Left renal pelvis (tissue), 4 donors: ENCODE results near the gene PRR29. TPM values are rescaled to one million over a fixed set of nuclear protein-coding genes. Genes with fewer than 3 reads are reported as not detected.

ENCODE experiments used
- DNase-seq, 4 donors: peaks; one replicate each; pipeline ENCODE4 v3.0.0-alpha.2; 2013; ENCODE audit warnings: low read depth in 4 of 4, low spot score in 3 of 4
- polyA plus RNA-seq, 4 donors: library from polyadenylated mRNA; unstranded; fragments of 120-200 nt; gene quantifications; one replicate each; pipeline ENCODE4 v1.2.1, GENCODE V29; 2013; ENCODE audit not compliant: insufficient read length in 4 of 4

The PRR29 gene
- 1 to 10 TPM; 1.2 to 3.9 (median 3.1) TPM for polyA plus RNA-seq

- peak in 2 of 4 donors; percentile 61 to 69 for DNase-seq
These were observed at the start of gene PRR29 for GRCh38 chr17:63998050-63998720. PRR29 (plus strand) TSS chr17:63998351; CDS start chr17:63998365, 14 bp downstream.

DNA sequence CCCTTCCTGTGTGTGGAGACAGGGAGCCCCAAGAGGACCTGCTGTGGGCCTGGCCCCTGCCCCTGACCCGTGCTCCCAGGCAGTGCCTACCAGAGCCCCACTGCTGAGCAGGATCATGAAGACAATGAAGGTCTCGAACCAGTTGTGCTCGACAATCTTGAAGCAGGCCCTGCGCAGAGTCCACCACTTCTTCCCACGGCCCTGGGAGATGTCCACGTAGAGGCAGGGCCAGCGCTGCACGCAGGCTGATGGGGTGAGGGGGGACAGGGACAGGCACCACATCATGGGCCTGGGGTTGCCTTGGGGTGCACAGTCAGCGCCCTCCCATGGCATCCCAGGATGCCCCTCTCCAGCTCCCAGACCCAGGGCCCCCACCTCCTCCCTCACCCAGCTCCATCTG is 49.6 kb upstream of the PRR29 start:
- DNase-seq = no peak

GRCh38 chr17:63949576-63950250 is 48.4 kb upstream of the PRR29 start:
- no peak for DNase-seq

- no peak for DNase-seq
These were observed 46.9 kb upstream of the PRR29 start for GRCh38 chr17:63950940-63951907.

DNA sequence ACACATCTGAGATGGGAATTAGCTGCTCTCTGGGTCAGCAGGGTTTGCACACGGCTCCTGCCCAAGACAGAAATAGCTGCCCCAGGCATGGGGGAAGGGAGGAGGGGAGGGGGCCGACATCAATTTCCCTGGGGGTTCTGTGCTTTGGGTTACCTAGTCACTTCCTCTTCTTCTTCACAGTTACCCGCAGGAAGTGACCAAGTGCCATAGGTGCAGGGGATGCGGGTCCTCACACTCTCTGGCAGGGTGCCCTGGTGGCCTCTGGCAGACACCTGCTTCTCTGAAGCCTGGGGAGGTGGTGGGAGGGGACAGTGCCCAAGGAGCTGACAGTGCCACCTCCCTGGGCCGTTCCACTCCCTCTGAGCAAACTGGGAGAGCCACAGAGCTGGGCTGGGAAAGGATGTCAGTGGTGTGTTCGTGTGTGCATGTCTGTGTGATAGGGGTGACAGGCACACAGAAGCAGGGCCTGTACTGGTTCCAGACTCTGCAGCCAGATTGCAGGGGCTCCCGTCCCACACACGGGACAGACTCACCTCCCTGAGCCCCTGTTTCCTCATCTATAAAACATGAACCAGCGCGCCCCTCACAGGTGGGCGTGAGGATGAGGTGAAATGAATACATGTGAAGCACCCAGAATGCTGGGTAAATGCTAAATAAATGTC is 43.6 kb upstream of the PRR29 start:
- DNase-seq = no peak

- DNase-seq = no peak
These were observed 42.9 kb upstream of the PRR29 start for GRCh38 chr17:63955232-63955631.

GRCh38 chr17:63955791-63956190 is 42.4 kb upstream of the PRR29 start:
- DNase-seq = no peak

DNA sequence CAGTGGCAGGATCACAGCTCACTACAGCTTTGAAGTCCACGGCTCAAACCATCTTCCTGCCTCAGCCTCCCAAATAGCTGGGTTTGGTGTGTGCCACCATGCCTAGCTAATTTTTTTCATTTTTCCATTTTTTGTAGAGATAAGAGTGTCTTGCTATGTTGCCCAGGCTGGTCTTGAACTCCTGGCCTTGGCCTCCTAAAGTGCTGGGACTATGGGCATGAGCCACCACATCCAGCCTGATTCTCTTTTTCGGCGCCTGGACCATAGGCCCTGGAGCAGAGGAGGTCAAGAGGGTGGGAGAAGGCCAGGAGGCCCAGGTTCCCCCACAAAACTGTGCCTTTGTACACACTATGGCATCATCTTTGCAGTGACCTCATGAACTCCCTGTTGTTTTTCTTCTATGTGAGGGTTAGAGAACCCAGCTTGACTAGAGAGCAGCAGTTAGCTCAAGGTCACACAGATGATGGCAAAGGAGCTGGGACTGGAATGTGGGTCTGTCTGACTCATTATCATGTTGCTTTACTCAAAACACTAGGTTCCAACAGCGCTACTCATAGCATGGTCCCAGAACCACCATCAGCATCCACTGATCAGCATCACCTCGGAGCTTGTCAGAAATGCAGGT is 41.7 kb upstream of the PRR29 start:
- no peak for DNase-seq

DNA sequence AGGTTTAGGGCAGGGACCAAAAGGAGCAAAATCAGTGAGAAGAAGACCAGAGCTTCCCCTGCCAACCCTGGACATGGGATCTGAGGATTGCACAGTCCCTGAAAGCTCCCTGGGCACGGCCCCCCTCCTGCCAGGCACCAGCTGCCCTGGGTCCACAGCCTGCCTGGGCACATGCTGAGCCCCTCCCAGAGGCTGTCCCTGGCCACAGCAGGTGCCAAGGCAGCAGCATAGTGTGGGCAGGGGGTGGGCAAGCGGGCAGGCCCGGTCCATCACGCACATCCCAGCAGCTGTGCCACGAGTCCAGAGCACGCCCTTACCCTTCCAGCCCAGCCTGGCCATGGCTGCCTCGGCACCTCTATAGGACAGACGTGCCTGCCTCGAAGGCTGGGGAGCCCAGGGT is 38.1 kb upstream of the PRR29 start:
- no peak for DNase-seq

- no peak for DNase-seq
These were observed 37.7 kb upstream of the PRR29 start for GRCh38 chr17:63960430-63960829.

DNA sequence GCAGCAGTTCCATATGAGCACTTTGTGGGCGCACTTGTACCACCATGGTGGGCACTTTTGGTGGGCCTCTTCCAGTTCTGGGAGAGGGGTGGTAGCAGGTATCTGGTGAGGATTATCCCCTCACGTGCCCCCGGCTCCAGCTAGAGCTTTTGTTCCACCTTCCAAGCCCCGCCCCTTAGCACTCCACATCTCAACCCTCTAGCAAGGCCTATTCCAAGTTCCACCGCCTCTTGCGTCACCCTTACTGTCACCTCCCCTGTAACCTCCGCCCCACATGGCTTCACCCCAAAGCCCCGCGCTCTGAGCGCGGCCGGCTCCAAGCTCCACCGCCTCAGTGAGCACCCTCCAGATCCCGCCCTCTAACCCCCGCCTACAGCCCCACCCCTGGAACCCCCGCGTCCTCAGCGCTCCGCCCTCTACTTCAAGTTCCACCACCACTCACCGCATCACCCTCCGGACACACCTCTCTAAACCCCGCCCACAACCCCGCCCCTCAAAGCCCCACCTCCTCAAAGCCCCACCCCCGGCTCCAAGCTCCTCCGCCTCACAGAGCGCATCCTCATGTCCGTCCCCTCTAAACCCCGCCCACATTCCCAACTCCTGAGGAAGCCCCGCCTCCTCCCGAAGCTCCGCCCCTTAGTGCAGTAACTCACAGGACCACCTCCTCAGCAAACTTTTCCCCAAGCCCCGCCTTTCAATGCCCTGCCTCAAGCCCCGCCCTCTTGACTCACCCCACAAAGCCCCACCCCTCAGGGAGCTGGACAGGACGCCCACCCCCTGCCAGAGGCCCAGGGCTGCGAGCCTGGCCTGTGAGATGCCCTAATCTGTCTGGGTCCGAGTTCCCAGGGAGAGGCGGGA is 36.6 kb upstream of the PRR29 start:
- no peak for DNase-seq

DNA sequence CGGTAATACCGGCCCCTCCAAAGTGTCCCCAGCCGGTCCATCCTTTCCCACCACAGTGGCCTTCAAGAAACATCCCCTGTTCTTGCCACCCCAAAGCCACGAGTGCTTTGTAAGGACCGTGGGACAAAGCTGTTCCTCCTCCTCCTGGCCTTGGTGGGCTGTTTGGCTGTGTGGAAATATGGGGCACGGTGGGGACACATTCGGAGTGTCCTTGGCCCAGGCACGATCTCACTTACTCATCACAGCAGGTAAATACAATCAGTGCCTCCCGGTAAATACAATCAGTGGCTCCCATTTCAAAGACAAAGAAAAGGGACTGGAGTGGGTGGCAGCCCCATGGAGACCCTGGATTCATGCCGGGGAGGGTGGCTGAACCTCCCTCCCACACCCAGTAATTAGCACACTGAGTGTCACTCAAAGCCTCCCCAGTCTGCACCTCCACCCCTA is 35.8 kb upstream of the PRR29 start:
- no peak for DNase-seq

GRCh38 chr17:63963123-63963522 is 35.0 kb upstream of the PRR29 start:
- no peak for DNase-seq

GRCh38 chr17:63966646-63967264 is 31.4 kb upstream of the PRR29 start:
- no peak for DNase-seq

DNA sequence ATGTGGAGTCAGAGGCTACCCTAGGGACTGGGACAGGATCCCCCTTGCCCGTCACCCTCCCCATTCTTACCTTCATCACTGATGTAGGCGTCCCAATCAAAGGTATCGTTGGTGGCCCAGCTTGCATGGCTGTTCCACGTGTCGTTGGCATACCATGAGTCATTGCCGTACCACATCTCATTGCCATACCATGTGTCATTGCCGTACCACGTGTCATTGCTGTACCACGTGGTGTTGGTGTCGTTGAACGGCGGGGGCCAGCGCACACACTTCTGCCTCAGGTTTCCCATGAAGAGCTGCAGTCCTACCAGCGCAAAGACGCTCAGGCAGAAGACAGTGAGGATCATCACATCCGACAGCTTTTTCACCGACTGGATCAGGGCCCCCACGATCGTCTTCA is 30.2 kb upstream of the PRR29 start:
- DNase-seq = no peak

DNA sequence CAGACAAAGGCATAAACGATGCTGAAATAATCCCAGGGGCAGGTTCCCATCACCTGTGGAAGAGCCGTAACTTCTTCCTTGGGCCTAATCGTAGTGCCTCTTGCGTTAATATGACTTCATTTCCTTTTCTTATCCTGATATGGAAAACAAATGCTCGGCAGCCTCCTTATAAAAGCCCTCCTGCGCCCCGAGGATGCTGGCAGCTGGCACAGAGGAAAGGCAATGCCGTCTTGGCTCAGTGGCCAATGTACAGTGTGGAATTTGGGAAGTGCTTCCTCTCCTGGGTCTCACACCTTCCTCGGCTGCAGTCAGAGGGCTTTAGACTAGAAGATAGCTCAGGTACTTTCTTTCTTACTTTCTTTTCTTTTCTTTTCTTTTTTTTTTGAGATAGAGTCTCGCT is 28.9 kb upstream of the PRR29 start:
- no peak for DNase-seq

DNA sequence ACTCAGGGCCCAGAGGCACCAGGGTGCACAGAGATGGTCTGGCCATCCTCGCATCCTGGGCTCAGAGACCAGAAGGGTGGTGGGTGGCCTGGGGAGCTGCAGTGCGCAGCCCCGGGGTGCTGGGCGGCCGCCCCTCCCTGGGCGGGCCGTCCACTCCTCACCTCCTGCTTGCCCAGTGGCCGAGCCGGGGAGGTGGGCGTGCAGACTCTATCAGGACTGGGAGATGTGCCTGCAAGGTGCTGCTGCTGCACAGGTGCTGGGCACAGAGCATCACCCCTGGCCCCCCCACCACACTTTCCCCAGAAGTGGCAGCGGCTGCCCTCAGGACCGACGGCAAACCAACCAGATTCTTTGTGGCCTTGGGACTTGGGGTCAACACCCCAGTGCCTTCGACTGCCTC is 25.4 kb upstream of the PRR29 start, which contains the start of gene SCN4A:
SCN4A (minus strand) TSS at position 123 of the 400 bp plus-strand sequence; CDS start at position 46, 77 bp downstream.
- DNase-seq = no peak

DNA sequence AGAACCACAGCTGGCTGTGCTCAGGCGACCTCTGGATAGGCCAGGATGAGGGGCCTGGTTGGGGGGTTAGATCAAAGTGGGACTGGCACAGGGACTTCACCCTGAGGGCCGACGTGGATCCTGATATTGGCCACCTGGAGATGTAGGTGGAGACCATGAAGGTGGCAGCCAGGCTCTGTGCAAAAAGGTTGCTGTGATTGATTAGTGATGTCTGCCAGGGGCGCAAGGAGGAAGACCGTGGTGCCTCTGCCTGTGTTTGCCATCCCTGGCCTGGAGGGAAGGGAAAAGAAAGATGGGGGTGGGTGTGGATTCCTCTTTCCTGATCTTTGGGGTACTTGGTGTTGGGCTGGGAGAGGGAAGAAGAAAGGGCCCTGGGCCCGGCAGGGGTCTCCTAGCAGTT is 24.9 kb upstream of the PRR29 start:
- DNase-seq = no peak
